GM19395 (cell line): ENCODE results near the gene EXD3.

ENCODE experiments used
- ATAC-seq: cut with Tn5 transposase; IDR thresholded peaks from one replicate; pipeline ENCODE4 v1.9.1; 2021; ENCODE audit warnings: mild to moderate bottlenecking, moderate library complexity; ENCODE audit not compliant: unreplicated experiment

EXD3 gene

GRCh38 chr9:137321726-137322361, 101.1 kb downstream of the EXD3 start:
- no peak for ATAC-seq

GRCh38 chr9:137320555-137321384, 102.2 kb downstream of the EXD3 start:
- no peak for ATAC-seq

- no peak for ATAC-seq
Observed at GRCh38 chr9:137319739-137320551, 103.0 kb downstream of the EXD3 start.

GRCh38 chr9:137319011-137319738, 103.8 kb downstream of the EXD3 start:
- no peak for ATAC-seq

- ATAC-seq = no peak
Observed at GRCh38 chr9:137318602-137319001, 104.4 kb downstream of the EXD3 start.

GRCh38 chr9:137317718-137318511, 105.0 kb downstream of the EXD3 start:
- no peak for ATAC-seq

- ATAC-seq = no peak
Observed at GRCh38 chr9:137317021-137317717, 105.8 kb downstream of the EXD3 start.

GRCh38 chr9:137316012-137316981, 106.7 kb downstream of the EXD3 start:
- no peak for ATAC-seq

- no peak for ATAC-seq
Observed at GRCh38 chr9:137315581-137316011, 107.4 kb downstream of the EXD3 start.

- ATAC-seq = no peak
Observed at GRCh38 chr9:137314561-137315560, 108.1 kb downstream of the EXD3 start.

- no peak for ATAC-seq
Observed at GRCh38 chr9:137313956-137314560, 108.9 kb downstream of the EXD3 start.

GRCh38 chr9:137313326-137313936, 109.5 kb downstream of the EXD3 start:
- no peak for ATAC-seq

GRCh38 chr9:137312852-137313325, 110.1 kb downstream of the EXD3 start:
- ATAC-seq = no peak

- ATAC-seq = no peak
Observed at GRCh38 chr9:137311986-137312851, 110.7 kb downstream of the EXD3 start.
